OCI-LY3 (cell line): ENCODE data around the gene NRP1.

Experiments used
- EZH2phosphoT487 ChIP-seq: fragments of 200-600 bp; shearing (Covaris generic); IDR thresholded peaks from 2 replicates; pipeline ENCODE4 v1.6.1; 2018; ENCODE audit warnings: antibody characterized with exemption, mixed run types, low read depth
- TF ChIP-seq, protein P1 (sequence below): fragments of 200-600, 300-600 bp; sonication (generic); IDR thresholded peaks from 2 replicates; pipeline ENCODE4 v1.5.1; 2014; ENCODE audit warnings: antibody characterized with exemption, low read length, low read depth

DNA sequence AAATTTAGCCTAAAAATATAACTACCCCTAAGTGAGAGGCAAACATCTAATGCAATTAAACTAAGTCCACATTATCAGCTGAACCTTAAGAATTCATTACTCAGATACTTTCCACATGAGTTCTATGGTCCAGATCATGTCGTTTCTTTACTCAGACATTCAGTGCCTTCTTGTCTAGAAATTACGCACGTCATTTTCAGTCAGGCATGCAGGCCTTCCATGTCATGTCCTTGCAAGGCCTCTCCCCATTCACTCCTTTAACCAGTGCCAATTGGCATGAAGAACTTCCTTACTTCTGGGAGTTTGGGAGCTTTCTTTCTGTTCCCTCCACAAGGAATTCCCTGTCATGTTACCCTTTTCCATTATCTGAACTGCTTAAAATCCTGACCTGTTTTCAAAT is 118.8 kb downstream of the NRP1 start:
- TF ChIP-seq, protein P1, sequence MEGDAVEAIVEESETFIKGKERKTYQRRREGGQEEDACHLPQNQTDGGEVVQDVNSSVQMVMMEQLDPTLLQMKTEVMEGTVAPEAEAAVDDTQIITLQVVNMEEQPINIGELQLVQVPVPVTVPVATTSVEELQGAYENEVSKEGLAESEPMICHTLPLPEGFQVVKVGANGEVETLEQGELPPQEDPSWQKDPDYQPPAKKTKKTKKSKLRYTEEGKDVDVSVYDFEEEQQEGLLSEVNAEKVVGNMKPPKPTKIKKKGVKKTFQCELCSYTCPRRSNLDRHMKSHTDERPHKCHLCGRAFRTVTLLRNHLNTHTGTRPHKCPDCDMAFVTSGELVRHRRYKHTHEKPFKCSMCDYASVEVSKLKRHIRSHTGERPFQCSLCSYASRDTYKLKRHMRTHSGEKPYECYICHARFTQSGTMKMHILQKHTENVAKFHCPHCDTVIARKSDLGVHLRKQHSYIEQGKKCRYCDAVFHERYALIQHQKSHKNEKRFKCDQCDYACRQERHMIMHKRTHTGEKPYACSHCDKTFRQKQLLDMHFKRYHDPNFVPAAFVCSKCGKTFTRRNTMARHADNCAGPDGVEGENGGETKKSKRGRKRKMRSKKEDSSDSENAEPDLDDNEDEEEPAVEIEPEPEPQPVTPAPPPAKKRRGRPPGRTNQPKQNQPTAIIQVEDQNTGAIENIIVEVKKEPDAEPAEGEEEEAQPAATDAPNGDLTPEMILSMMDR, result no peak
- no peak for TF ChIP-seq EZH2phosphoT487
